HG02870 (cell line): ENCODE results near the gene TUBGCP5.

ENCODE experiments used
- ATAC-seq: cut with Tn5 transposase; IDR thresholded peaks from one replicate; pipeline ENCODE4 v1.9.1; 2021; ENCODE audit warnings: mild to moderate bottlenecking, moderate library complexity; ENCODE audit not compliant: unreplicated experiment

Gene TUBGCP5

GRCh38 chr15:22954798-22955543, 84.4 kb downstream of the TUBGCP5 start:
- no peak for ATAC-seq

DNA sequence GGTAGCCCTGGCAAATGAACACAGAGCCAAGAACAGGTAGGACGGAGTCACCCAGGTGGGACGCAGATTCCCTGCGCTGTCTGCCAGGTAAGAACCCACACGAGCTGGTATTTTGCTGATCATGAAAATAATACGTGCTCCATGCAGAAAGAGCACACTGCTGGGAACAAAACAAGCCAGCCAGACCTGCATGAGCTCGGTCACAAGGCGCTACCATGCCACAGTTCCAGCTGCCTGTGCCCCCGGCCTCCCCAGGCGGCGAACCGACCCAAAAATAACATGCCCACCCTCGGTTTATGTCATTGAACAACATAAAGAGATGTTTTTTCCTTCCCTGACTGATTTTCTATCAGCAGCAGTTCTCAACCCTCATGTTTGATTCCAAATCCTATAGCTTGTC, 85.0 kb downstream of the TUBGCP5 start:
- ATAC-seq = no peak

DNA sequence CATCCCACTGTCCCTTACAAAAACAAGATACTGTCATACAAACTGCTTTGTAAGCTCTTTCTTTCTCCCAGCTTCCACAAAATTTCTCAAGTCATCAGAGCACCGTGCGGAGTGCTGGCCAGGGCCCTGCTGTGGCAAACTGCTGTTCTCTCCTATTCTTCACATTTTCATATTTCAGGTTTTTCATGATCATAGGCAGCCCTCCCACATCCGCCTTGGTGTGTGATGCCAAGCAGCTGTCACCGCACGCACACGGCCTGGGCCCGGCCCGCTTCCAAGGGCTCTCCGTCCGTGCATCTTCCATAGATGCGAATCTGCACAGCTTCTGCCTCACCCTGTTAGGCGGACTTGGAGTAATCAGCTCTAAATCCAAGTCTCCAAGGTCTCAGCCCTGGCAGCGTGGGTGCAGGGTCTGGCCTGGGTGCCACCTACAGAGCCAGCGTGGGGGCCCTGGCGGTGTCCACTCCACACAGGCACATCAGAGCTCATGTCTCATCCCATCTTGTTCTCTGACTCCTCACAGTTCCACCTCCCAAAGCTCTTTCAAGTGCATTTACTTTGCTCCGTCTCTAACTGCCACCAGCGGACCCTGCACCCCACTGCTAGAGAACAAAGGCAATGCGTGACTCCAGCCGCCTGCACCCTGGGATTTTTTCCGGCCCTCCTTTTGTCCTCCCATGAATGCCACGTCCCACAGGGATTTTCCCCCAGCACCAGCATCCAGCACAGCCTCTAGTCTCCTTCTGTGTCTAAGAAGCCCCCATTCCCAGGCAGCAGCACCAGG, 86.4 kb downstream of the TUBGCP5 start:
- no peak for ATAC-seq

DNA sequence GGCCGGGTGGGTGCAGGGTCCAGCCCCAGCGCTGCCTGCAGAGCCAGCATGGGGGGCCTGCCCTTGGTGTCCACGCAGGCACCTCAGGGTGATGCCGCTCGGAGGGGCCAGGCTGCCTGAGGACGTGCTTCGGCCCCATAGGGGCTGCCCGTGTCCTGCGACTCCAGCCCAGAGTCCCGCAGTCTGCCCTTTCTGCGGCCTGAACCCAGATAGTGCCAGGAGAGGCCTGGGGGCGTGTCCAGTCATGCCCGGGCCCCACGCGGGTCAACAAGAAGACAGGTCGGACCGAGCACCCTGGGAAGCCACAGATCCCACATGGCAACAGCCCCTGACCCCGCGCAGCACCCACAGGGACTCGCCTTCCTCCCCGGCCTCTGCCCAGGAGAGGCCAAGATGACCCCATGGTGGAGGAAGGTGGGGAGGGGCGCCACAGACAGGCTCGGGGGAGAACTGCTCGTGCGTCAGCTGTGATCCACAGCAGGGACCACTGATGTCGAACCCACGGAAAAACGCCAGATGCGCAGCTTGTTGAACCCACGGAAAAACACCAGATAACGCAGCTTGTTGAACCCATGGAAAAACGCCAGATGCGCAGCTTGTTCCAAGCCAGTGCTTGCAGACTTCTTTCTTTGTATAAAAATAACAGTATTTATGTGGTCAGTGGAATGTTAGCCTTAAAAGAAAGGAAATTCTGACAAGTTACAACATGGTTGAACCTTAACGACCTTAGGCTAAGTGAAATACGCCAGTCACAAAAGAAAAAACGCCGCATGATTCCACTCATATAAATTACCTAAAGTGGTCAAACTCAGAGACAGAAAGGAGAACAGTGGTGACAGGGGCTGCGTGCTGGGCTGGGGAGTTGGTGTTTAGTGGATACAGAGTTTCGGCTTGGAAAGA, 87.7 kb downstream of the TUBGCP5 start:
- no peak for ATAC-seq

DNA sequence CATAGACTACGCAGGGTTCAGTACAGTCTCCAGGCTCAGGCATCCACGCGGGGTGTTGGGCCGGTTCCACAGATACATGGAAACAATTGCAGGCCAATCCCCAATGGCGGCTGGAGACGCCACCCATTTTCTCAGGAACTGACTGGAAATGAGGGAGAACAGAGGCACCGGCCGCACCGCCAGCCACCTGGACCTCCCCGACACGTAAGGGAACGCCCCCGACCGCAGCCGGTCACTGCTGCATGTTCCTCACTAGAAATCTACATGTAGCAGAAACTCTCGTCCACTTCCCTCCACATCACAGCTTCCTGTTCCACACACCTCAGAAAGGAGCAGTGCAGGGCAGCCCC, 88.4 kb downstream of the TUBGCP5 start:
- no peak for ATAC-seq

GRCh38 chr15:22950256-22950990, 88.9 kb downstream of the TUBGCP5 start:
- ATAC-seq = no peak
